HCT116 (cell line): ENCODE results near the gene TRMT1. TPM values are rescaled to one million over a fixed set of nuclear protein-coding genes. Genes with fewer than 3 reads are reported as not detected.

Source experiments
- ATAC-seq: fragments of 200-7000 bp; cut with Tn5 transposase; 2 replicates; pipeline ENCODE4 v1.9.1; 2020; ENCODE audit warnings: mild to moderate bottlenecking, moderate library complexity
- BruUV-seq: library from RNA; stranded (reverse); fragments of 400-500 nt; replicated peaks from 2 replicates; lab custom pipeline; 2021; lab: Mats Ljungman, UMichigan
- CTCF ChIA-PET: fragments of 300-600 bp; sonication (Branson Sonifier 250); formaldehyde crosslinking; loops from one replicate; lab custom pipeline; 2021; ENCODE audit warnings: antibody characterized with exemption; lab: Charles Lee
- POLR2A ChIA-PET: fragments of 300-600, 350-600 bp; sonication (Branson Sonifier 250); formaldehyde crosslinking; loops from one replicate; lab custom pipeline; 2021; ENCODE audit warnings: antibody characterized with exemption; lab: Charles Lee
- RAD21 ChIA-PET, 2 experiments: fragments of 300-600 bp; sonication (Branson Sonifier 250); formaldehyde crosslinking; loops; one replicate each; lab custom pipeline; 2023; ENCODE audit warnings: low total read pairs in 2 of 2; ENCODE audit not compliant: uncharacterized antibody in 2 of 2, unreplicated experiment in 2 of 2, low non-redundant PET in 1 of 2; lab: Charles Lee
- DNase-seq: peaks from one replicate; pipeline ENCODE4 v3.0.0-alpha.2; 2010; ENCODE audit warnings: low read depth, low spot score
- H2AFZ ChIP-seq: fragments of 200-600 bp; shearing (Covaris generic), sonication (generic); 2 replicates; pipeline ENCODE4 v1.6.1; 2017; ENCODE audit warnings: low read depth, mixed run types, mixed read lengths, antibody characterized with exemption, low read length; ENCODE audit not compliant: poor library complexity, severe bottlenecking
- H3K27ac ChIP-seq: 2 replicates; pipeline ENCODE4 v1.5.1; 2012; ENCODE audit warnings: low read depth, low read length
- H3K27me3 ChIP-seq: fragments of 200-600 bp; sonication (generic); 2 replicates; pipeline ENCODE4 v1.6.1; 2016; ENCODE audit warnings: mixed run types, low read length, mixed read lengths; ENCODE audit not compliant: insufficient read depth
- H3K36me3 ChIP-seq, 2 experiments: fragments of 200-500 bp in 1 of 2; fragments of 200-600 bp in 1 of 2; sonication (Bioruptor generic) in 1 of 2; sonication (generic) in 1 of 2; 2 replicates each; pipeline versions ENCODE4 v1.5.1 to v1.6.1; 2014 to 2016; ENCODE audit warnings: low read length in 2 of 2, inconsistent platforms in 1 of 2, mixed read lengths in 1 of 2, mixed run types in 1 of 2; ENCODE audit not compliant: insufficient read depth in 2 of 2, control insufficient read depth in 1 of 2
- H3K4me1 ChIP-seq, 2 experiments: fragments of 200-600 bp in 1 of 2; sonication (generic) in 1 of 2; 2 replicates each; pipeline versions ENCODE4 v1.5.1 to v1.6.1; 2012 to 2017; ENCODE audit warnings: low read length in 2 of 2, inconsistent platforms in 1 of 2, mild to moderate bottlenecking in 1 of 2, mixed read lengths in 1 of 2, mixed run types in 1 of 2, moderate library complexity in 1 of 2; ENCODE audit not compliant: insufficient read depth in 2 of 2, control insufficient read depth in 1 of 2
- H3K4me2 ChIP-seq: fragments of 200-600 bp; sonication (generic); 2 replicates; pipeline ENCODE4 v1.6.1; 2017; ENCODE audit warnings: mixed run types, low read length, mixed read lengths
- H3K4me3 ChIP-seq, 2 experiments: fragments of 200-600 bp in 1 of 2; sonication (generic) in 1 of 2; replicated peaks in 1 of 2; 2 replicates each; pipeline ENCODE4 v1.5.1; 2011 to 2016; ENCODE audit warnings: low read length in 2 of 2, control low read depth in 1 of 2, low read depth in 1 of 2, mild to moderate bottlenecking in 1 of 2, mixed read lengths in 1 of 2, mixed run types in 1 of 2
- H3K79me2 ChIP-seq: fragments of 200-600 bp; sonication (generic); 2 replicates; pipeline ENCODE4 v1.6.1; 2017; ENCODE audit warnings: mild to moderate bottlenecking, mixed run types, low read length, moderate library complexity, mixed read lengths; ENCODE audit not compliant: insufficient read depth
- H3K9ac ChIP-seq: fragments of 200-600 bp; sonication (generic); 2 replicates; pipeline ENCODE4 v1.6.1; 2016; ENCODE audit warnings: low read length, mixed read lengths
- H3K9me2 ChIP-seq: fragments of 200-600 bp; sonication (generic), shearing (Covaris generic); 2 replicates; pipeline ENCODE4 v1.6.1; 2017; ENCODE audit warnings: mixed run types, mild to moderate bottlenecking, moderate library complexity; ENCODE audit not compliant: insufficient read depth
- H3K9me3 ChIP-seq, 2 experiments: fragments of 200-500 bp in 1 of 2; fragments of 200-600 bp in 1 of 2; sonication (Bioruptor generic) in 1 of 2; sonication (generic) in 1 of 2; 2 replicates each; pipeline ENCODE4 v1.6.1; 2014 to 2017; ENCODE audit warnings: low read length in 2 of 2, mixed read lengths in 2 of 2, inconsistent platforms in 1 of 2, low read depth in 1 of 2, mild to moderate bottlenecking in 1 of 2, mixed run types in 1 of 2, moderate library complexity in 1 of 2; ENCODE audit not compliant: control insufficient read depth in 1 of 2, insufficient read depth in 1 of 2
- H4K20me1 ChIP-seq: fragments of 200-600 bp; sonication (generic), shearing (Covaris generic); 2 replicates; pipeline ENCODE4 v1.6.1; 2017; ENCODE audit warnings: mixed run types, mild to moderate bottlenecking, moderate library complexity; ENCODE audit not compliant: insufficient read depth
- CEBPB ChIP-seq: IDR thresholded peaks from 2 replicates; pipeline ENCODE4 v1.6.1; 2012; ENCODE audit warnings: low read depth
- EGR1 ChIP-seq: IDR thresholded peaks from 2 replicates; pipeline ENCODE4 v1.6.1; 2012; ENCODE audit warnings: low read depth
- EZH2 ChIP-seq: fragments of 200-600 bp; sonication (generic); IDR thresholded peaks from 2 replicates; pipeline ENCODE4 v1.6.1; 2017; ENCODE audit warnings: antibody characterized with exemption, mixed run types
- EZH2phosphoT487 ChIP-seq: fragments of 200-600 bp; IDR thresholded peaks from 2 replicates; pipeline ENCODE4 v1.6.1; 2018; ENCODE audit warnings: antibody characterized with exemption, borderline replicate concordance
- FOSL1 ChIP-seq: IDR thresholded peaks from 2 replicates; pipeline ENCODE4 v1.6.1; 2012; ENCODE audit warnings: low read depth
- JUND ChIP-seq: IDR thresholded peaks from 2 replicates; pipeline ENCODE4 v1.6.1; 2012
- POLR2A ChIP-seq: IDR thresholded peaks from 2 replicates; pipeline ENCODE4 v1.7.0; 2011; ENCODE audit warnings: borderline replicate concordance; ENCODE audit not compliant: insufficient read depth, insufficient read length; ENCODE audit errors: extremely low read depth
- ZBTB33 ChIP-seq: IDR thresholded peaks from 2 replicates; pipeline ENCODE4 v1.6.1; 2011; ENCODE audit warnings: mild to moderate bottlenecking, low read length, moderate library complexity; ENCODE audit not compliant: insufficient replicate concordance; ENCODE audit errors: extremely low read depth
- ZNF274 ChIP-seq: fragments of 200-500 bp; sonication (Bioruptor generic); IDR thresholded peaks from 2 replicates; pipeline ENCODE4 v1.6.1; 2014; ENCODE audit warnings: mild to moderate bottlenecking, low read depth, low read length, inconsistent platforms
- intact Hi-C: fragments of 100-400 bp; cut with micrococcal nuclease; formaldehyde crosslinking; loops from 2 replicates; pipeline ENCODE4 v1.10.0; 2022
- total RNA-seq: library from RNA; stranded (reverse); gene quantifications from one replicate; pipeline ENCODE4 v1.2.1, GENCODE V29; 2021; ENCODE audit not compliant: unreplicated experiment
- TF ChIP-seq, protein P1 (sequence below): IDR thresholded peaks from 2 replicates; pipeline ENCODE4 v1.6.1; 2012; ENCODE audit warnings: low read depth
- TF ChIP-seq, protein P2 (sequence below): IDR thresholded peaks from 2 replicates; pipeline ENCODE4 v1.6.1; 2012

Gene TRMT1
- total RNA-seq, 1 experiment from 2014 or later: 84.4 TPM

DNA sequence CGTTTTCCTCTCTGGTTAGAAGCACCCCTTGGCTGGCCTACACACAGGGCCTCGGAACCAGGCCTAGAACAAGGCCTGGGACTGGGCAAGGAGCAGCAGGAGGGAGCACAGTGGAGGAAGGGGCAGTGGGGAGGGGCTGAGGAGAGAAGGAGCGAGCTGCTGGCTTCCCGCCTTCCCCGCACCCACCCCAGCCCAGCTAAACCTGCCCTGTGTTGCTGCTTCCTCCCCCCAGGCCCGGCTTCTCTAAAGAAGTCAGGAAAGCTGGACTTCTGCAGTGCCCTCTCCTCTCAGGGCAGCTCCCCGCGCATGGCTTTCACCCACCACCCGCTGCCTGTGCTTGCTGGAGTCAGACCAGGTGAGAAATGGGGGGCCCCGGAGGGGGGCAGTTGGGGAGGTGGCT lies 38.2 kb downstream of the TRMT1 start:
- no peaks in the 10 kb centered on the region for H3K27me3 ChIP-seq
- no peaks in the 10 kb centered on the region for H3K79me2 ChIP-seq
- H3K4me3 ChIP-seq: no peak overlapping the region
- no peaks in the 10 kb centered on the region for H3K36me3 ChIP-seq
- no peaks in the 10 kb centered on the region for H4K20me1 ChIP-seq
- ChIA-PET POLR2A (no interaction called here), RAD21 (no interaction called here), CTCF (interaction anchor here (1.2 to 2.2 kb wide), 3 partner anchors 15 to 45 kb away, joined by 3 to 7 read pairs (median 6); no protein-coding TSS in a partner anchor)
- H3K9ac ChIP-seq: no peak overlapping the region
- DNase-seq (no peak), ATAC-seq (no peak)
- H2AFZ ChIP-seq: no peak overlapping the region
- no peak overlapping the region for H3K27ac ChIP-seq
- no TSS peak for BruUV-seq
- H3K4me2 ChIP-seq: no peak overlapping the region
- H3K4me1 ChIP-seq: peaks cover 18% of the 10 kb centered on the region in 2 experiments
- no peaks in the 10 kb centered on the region for H3K9me2 ChIP-seq
- no peaks in the 10 kb centered on the region for H3K9me3 ChIP-seq
- intact Hi-C loops: no loop called here
- TF ChIP-seq, protein P1, sequence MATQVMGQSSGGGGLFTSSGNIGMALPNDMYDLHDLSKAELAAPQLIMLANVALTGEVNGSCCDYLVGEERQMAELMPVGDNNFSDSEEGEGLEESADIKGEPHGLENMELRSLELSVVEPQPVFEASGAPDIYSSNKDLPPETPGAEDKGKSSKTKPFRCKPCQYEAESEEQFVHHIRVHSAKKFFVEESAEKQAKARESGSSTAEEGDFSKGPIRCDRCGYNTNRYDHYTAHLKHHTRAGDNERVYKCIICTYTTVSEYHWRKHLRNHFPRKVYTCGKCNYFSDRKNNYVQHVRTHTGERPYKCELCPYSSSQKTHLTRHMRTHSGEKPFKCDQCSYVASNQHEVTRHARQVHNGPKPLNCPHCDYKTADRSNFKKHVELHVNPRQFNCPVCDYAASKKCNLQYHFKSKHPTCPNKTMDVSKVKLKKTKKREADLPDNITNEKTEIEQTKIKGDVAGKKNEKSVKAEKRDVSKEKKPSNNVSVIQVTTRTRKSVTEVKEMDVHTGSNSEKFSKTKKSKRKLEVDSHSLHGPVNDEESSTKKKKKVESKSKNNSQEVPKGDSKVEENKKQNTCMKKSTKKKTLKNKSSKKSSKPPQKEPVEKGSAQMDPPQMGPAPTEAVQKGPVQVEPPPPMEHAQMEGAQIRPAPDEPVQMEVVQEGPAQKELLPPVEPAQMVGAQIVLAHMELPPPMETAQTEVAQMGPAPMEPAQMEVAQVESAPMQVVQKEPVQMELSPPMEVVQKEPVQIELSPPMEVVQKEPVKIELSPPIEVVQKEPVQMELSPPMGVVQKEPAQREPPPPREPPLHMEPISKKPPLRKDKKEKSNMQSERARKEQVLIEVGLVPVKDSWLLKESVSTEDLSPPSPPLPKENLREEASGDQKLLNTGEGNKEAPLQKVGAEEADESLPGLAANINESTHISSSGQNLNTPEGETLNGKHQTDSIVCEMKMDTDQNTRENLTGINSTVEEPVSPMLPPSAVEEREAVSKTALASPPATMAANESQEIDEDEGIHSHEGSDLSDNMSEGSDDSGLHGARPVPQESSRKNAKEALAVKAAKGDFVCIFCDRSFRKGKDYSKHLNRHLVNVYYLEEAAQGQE: no peak
- TF ChIP-seq JUND (no peak), POLR2A (no peak), EGR1 (no peak), EZH2 (no peak), CEBPB (no peak), ZBTB33 (no peak), ZNF274 (no peak), EZH2phosphoT487 (no peak), FOSL1 (no peak)
- TF ChIP-seq, protein P2, sequence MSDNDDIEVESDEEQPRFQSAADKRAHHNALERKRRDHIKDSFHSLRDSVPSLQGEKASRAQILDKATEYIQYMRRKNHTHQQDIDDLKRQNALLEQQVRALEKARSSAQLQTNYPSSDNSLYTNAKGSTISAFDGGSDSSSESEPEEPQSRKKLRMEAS: no peak
